MG63 (cell line): ENCODE data around the gene REP15. TPM values are rescaled to one million over a fixed set of nuclear protein-coding genes. Genes with fewer than 3 reads are reported as not detected.

Source experiments
- DNase-seq: peaks from one replicate; pipeline ENCODE4 v3.0.0-alpha.2; 2020
- H3K27me3 ChIP-seq: fragments of 250-450 bp; sonication (Bioruptor Pico); 2 replicates; pipeline ENCODE4 v1.5.1; 2020; ENCODE audit warnings: mild to moderate bottlenecking, moderate library complexity
- H3K36me3 ChIP-seq: fragments of 250-450 bp; sonication (Bioruptor Pico); 2 replicates; pipeline ENCODE4 v1.5.1; 2020; ENCODE audit warnings: mild to moderate bottlenecking, moderate library complexity
- H3K4me3 ChIP-seq: fragments of 250-450 bp; sonication (Bioruptor Pico); 2 replicates; pipeline ENCODE4 v1.5.1; 2020; ENCODE audit warnings: mild to moderate bottlenecking, moderate library complexity
- H3K9me3 ChIP-seq: fragments of 250-450 bp; sonication (Bioruptor Pico); 2 replicates; pipeline ENCODE4 v1.5.1; 2020; ENCODE audit warnings: mild to moderate bottlenecking, moderate library complexity
- total RNA-seq: library from RNA; depleted of rRNA; stranded (reverse); fragments of >200 nt; shearing (Covaris generic); gene quantifications from 2 replicates; pipeline ENCODE4 v1.2.3, GENCODE V29; 2014; ENCODE audit warnings: low replicate concordance

The REP15 gene
- total RNA-seq, 1 experiment from 2014 or later: 1.4 TPM

DNA sequence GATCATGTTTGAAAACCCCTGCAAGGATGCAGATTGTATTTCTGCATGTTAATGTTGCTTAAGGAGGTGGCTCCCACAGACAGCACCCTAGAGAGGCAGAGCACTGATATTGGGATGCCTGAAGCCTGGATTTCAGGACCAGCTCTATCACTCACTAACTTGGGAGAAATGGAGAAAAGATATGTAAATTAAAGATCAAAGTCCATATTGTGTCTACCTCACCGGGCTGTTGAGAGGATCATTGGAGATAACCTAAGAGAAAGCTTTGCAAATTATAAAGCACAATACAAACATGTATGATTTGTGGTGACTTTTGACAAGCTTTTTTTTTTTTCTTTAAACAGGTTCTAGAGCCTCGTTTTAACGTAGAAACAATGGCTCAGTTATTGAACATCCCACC lies 7.6 kb upstream of the REP15 start:
- no peak for DNase-seq
- H3K27me3 ChIP-seq: no peaks in the 10 kb centered on the region
- H3K9me3 ChIP-seq: no peaks in the 10 kb centered on the region
- H3K4me3 ChIP-seq: no peak overlapping the region
- H3K36me3 ChIP-seq: peaks cover 21% of the 10 kb centered on the region

DNA sequence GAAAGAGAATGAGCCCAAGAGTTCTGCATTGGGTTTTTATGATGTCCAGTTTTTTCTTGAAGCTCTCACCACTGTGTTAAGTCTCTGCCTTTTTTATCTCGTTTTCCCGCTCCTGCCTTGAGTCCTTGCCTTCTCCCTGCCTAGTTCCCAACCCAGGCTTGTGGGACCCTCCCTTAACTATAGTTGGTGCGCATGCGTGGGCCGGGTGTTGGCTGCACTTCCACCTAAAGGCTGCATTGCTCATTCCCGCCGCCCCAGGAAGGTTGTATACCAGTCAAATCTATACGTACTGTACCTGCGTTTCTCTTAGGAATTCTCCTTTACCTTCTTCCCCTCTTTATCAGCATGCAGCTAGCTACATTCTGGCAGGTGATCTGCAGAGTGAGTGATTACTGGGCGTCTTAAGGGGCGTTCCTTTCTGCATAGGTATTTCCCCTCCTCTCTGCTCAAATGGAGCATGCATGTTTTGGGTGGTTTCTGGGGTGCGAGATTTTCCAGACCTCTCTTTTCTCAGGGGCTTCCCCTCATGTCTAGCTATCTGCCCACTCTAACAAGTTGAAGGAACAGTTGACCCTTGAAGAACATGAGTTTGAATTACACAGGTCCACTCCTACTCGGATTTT lies 6.6 kb upstream of the REP15 start:
- Histone ChIP-seq H3K4me3 (no peak overlapping the region), H3K36me3 (peaks cover 27% of the 10 kb centered on the region), H3K27me3 (no peaks in the 10 kb centered on the region), H3K9me3 (no peaks in the 10 kb centered on the region)
- no peak for DNase-seq

DNA sequence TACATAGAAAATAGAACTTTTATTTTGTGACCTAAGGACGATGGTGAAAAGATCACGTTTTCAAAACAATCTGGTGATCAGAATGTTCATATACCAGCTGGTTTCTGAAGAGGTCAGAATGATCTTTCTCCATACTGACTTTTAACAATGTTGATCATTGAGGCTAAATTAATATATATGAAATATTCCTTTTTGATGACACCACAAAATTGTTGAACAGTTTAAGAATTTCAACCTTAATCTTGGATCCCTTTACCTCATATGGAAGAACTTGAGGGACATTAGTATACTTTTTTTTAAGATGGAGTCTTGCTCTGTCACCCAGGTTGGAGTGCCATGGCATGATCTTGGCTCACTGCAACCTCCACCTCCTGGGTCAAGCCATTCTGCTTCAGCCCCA lies 2.8 kb upstream of the REP15 start:
- no peaks in the 10 kb centered on the region for H3K9me3 ChIP-seq
- peaks cover 36% of the 10 kb centered on the region for H3K36me3 ChIP-seq
- DNase-seq: no peak
- H3K27me3 ChIP-seq: no peaks in the 10 kb centered on the region
- H3K4me3 ChIP-seq: no peak overlapping the region

DNA sequence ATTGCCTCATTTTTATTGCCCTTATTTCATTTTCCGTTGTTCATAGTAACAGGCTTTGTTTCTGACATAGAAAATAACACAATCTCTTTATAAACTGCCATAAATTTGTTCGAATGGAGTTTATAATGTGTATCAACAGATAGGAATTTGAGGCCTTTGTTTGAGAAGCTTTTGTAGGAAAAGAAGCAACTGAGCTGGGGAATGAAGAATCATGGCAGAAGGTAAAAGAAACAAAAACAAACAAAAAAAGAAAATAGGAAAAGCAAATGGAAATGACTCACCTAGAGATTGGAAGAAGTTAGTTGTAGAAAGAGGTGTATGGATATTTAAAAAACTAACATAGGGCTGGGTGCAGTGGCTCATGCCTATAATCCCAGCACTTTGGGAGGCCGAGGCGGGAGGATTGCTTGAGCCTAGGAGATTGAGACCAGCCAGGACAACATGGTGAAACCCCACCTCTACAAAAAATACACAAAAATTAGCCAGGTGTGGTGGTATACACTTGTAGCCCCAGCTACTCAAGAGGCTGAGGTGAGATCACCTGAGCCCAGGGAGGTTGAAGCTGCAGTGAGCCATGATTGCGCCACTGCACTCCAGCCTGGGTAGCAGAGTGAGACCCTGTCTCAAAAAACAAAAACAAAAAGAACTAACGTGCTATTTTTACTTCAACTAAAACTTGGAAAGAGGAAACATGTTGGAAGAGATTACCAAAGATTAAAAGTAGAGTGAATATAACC lies 523 bp upstream of the REP15 start:
- H3K36me3 ChIP-seq: peaks cover 36% of the 10 kb centered on the region
- no peak for DNase-seq

DNA sequence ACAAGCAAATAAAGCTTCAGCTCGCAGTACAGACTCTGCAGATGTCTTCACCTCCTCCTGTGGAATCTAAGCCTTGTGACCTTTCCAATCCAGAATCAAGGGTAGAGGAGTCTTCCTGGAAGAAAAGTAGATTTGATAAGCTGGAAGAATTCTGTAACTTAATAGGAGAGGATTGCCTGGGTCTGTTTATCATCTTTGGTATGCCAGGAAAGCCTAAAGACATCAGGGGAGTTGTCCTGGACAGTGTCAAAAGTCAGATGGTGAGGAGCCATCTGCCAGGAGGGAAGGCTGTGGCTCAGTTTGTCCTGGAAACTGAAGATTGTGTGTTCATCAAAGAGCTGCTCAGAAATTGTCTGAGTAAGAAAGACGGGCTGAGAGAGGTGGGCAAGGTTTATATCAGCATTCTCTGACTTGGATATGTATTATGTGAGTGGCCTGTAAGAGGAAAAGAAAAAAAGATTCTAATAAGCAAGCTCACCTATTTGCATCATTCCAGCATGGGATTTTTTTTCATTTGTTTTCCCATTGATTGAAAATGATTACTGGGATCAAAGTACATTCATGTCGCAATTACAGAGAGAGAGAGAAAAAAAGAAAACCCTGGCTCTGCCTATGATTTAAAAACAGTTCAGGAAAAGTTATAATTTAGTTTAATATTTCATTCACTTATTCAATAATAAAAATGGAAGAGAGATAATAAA lies 767 bp downstream of the REP15 start:
- no peak overlapping the region for H3K4me3 ChIP-seq
- peaks cover 28% of the 10 kb centered on the region for H3K36me3 ChIP-seq
- no peaks in the 10 kb centered on the region for H3K27me3 ChIP-seq

More for the DNA sequence above, 523 bp upstream of the REP15 start:
- H3K4me3 ChIP-seq: no peak overlapping the region
- no peaks in the 10 kb centered on the region for H3K27me3 ChIP-seq
- no peaks in the 10 kb centered on the region for H3K9me3 ChIP-seq

DNA sequence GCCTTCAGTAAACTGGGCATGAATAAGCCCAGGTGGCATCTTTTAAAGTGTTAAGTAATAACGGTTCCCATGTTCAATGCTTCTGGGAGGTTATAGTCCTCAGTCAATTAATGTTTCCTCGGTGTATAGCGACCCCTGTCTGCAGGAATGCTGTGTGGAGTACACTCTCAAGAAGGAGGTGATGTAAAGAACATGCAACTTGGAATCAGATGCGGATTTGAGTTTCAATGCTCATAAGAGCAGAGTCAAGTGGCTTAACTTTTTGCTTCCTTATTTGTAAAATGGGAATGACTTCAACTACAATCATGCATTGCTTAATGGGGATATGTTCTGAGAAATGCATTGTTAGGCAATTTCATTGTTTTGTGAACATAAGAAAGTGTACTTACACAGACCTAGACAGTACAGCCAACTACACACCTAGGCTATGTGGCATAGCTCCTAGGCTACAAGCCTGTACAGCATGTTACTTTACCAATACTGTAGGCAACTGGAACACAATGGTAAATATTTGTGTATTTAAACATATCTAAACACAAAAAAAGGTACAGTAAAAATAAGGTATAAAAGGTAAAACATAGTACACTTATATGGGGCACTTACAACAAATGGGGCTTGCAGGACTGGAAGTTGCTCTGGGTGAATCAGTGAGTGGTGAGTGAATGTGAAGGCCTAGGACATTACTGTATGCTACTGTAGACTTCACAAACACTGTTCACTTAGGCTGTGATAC lies 7.6 kb downstream of the REP15 start:
- DNase-seq: peak; percentile 75
- Histone ChIP-seq H3K4me3 (no peak overlapping the region), H3K27me3 (no peaks in the 10 kb centered on the region), H3K9me3 (no peaks in the 10 kb centered on the region), H3K36me3 (no peaks in the 10 kb centered on the region)

More for the DNA sequence above, 767 bp downstream of the REP15 start:
- no peak for DNase-seq
- H3K9me3 ChIP-seq: no peaks in the 10 kb centered on the region

DNA sequence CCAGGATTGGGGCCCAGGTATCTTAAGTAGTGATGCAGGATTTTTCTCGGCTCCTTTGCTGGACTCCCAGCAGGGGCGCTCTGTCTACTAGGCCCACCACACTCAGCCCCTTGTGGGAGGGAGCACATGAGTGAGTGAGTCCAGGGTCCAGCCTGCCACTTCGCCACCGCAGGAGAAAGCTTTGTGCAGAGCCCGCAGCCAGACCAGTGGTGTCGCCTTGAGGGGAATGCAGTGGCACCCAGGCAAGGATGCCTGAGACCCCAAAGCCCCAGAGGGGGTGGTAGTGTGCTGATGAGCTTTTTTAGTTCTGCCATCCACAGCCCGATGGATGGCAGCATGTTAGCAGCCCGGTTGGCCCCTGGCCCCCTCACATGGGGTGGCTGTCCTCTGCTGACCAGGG lies 9.0 kb downstream of the REP15 start:
- Histone ChIP-seq H3K36me3 (no peaks in the 10 kb centered on the region), H3K27me3 (no peaks in the 10 kb centered on the region), H3K4me3 (no peak overlapping the region), H3K9me3 (no peaks in the 10 kb centered on the region)
- DNase-seq: no peak

DNA sequence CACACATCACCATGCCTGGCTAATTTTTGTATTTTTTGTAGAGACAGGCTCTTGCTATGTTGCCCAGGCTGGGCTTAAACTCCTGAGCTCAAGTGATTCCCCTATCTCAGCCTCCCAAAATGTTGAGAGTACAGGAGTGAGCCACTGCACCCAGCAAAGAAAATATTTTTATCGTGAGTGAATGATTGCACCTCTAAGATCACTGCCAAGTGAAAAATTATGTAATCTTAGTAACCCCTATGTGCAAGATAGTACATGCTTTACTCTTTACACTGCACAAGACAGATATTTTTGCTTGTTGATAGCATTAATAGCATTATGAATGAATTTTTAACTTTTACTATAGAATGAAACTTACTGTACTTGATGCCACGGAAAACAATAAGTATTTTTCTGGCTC lies 11.0 kb downstream of the REP15 start:
- Histone ChIP-seq H3K4me3 (no peak overlapping the region), H3K36me3 (peaks cover 4% of the 10 kb centered on the region; the same call in 1 of the 2 replicates), H3K27me3 (no peaks in the 10 kb centered on the region), H3K9me3 (no peaks in the 10 kb centered on the region)
- no peak for DNase-seq

DNA sequence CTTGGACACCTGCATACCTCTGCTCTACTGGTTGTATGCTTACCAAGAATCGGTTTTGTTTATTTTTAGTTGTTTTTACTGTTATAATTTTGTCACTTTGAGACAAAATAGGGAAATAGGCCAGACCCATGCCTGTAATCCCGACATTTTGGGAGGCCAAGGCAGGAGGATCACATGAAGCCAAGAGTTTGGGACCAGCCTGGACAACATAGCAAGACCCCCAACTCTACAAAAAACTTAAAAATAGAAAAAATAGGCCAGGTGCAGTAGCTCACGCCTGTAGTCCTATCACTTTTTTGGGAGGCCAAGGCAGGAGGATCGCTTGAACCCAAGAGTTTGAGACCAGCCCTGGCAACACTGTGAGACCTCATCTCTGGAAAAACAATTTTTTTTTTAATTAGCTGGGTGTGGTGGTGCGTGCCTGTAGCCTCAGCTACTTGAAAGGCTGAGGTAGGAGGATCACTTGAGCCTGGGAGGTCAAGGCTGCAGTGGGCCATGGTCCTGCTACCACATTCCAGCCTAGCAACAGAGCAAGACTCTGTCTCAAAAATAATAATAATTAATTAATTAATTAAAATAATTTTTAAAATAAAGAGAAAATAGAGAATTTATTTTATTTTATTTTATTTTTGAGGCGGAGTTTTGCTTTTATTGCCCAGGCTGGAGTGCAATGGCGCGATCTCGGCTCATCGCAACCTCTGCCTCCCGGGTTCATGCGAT lies 13.1 kb downstream of the REP15 start:
- no peak for DNase-seq
- Histone ChIP-seq H3K27me3 (no peaks in the 10 kb centered on the region), H3K36me3 (peaks cover 13% of the 10 kb centered on the region), H3K9me3 (no peaks in the 10 kb centered on the region), H3K4me3 (peak overlapping the region; percentile 79)

DNA sequence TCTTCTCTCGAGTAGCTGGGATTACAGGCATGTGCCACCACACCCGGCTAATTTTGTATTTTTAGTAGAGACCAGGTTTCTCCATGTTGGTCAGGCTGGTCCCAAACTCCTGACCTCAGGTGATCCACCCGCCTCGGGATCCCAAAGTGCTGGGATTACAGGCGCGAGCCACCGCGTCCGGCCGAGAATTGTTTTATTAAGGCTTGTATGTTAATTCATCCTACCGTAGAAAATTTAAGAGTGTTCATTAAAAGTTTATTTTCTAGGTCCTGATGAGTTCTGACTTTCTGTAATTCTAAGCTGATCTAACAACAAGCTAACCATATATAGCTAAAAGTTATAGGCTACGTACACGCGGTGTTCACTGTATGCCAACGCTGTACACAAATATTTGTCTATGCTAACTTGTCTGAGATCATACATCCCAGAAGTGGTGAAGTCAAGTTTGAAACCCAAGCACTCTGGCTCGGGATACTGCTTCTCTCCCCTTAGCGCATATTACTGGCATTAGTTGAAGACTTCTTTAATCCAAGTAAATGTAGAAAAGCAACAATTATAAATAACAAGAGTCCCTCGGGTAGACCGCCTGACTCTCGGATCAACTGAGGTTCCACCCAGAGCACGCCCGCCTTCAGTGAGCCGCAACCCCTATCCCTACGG lies 13.8 kb downstream of the REP15 start:
- H3K36me3 ChIP-seq: peaks cover 17% of the 10 kb centered on the region
- H3K9me3 ChIP-seq: no peaks in the 10 kb centered on the region
- DNase-seq: no peak
- no peaks in the 10 kb centered on the region for H3K27me3 ChIP-seq
- peak overlapping the region; percentile 79 for H3K4me3 ChIP-seq

DNA sequence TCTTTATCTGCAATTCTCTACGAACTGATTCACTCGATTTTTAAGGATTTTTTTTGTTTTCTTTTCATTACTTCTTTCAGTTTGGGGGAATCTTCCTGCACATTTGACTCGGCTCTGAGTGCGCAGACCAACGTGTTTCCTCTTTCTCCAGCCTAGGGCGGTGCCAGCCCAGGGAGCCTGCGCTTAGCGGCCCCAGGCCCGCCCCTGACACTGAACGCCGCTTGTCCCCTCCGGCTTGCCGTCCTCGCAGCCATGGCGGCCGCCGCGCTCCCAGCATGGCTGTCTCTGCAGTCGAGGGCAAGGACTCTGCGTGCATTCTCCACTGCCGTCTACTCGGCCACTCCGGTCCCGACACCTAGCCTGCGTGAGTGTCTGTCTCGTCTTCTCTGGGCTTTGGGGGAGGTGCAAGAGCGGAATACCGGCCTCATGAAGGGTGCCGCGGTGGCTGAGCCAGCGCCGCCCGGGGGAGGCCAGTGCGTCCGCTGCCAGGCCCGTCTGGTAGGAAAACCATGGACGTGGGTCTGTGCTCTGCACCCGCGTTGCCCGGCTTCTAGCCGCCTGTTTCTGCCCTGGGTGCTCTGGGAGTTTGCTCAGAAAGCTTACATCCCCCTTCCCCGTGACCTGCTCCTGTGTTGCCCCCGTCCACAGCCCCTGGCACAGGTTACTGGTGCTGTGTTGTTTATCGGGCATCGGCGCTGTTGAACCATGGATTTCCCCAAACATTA lies 14.5 kb downstream of the REP15 start, which contains the start of gene MRPS35:
TSS of gene MRPS35 (plus strand) at position 241 of the 725 bp plus-strand sequence. CDS start at position 253, 12 bp downstream.
- no peaks in the 10 kb centered on the region for H3K9me3 ChIP-seq
- H3K27me3 ChIP-seq: no peaks in the 10 kb centered on the region
- peak; percentile 97 for DNase-seq
- H3K4me3 ChIP-seq: peak within 1 kb of the TSS; percentile 79
- H3K36me3 ChIP-seq: peaks cover 22% of the 10 kb centered on the region

DNA sequence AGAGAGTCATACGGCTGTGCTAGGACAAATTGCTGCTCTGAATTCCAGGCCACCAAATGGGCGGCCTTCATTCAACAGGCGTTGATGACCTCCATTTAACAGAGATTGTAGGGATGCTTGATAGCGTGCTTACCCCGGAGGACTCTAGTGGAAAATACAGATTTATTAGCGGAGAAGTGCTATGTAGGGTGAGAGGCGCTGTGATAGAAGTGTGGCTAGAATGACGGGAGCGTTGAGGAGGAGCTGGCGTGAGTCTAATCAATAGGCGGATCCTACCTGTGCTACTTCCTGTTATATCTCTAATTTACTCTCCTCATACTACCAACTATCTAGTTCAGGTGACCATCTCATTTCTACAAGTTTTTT lies 15.1 kb downstream of the REP15 start:
- no peaks in the 10 kb centered on the region for H3K9me3 ChIP-seq
- peak; percentile 15 for DNase-seq
- H3K4me3 ChIP-seq: peak overlapping the region; percentile 79
- peaks cover 27% of the 10 kb centered on the region for H3K36me3 ChIP-seq
- no peaks in the 10 kb centered on the region for H3K27me3 ChIP-seq

DNA sequence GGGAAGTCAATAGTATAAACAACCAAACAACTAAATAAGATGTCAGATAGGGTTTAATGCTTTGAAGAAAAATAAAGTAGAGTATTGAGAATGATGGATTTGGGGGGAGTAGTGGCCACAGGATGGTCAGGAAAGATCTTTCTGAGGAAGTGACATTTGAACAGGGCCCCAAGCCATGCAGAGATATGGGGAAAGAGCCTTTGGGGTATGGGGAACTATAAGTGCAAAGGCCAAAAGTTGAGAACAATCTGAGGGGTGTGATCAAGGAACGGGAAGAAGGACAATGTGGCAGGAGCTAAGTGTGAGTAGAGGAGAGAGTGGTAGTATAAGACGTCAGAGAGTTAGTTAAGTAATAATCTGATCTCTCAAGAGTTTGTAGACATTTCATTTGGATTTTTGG lies 15.7 kb downstream of the REP15 start:
- Histone ChIP-seq H3K4me3 (no peak overlapping the region), H3K27me3 (no peaks in the 10 kb centered on the region), H3K36me3 (peaks cover 34% of the 10 kb centered on the region), H3K9me3 (no peaks in the 10 kb centered on the region)
- DNase-seq: no peak

DNA sequence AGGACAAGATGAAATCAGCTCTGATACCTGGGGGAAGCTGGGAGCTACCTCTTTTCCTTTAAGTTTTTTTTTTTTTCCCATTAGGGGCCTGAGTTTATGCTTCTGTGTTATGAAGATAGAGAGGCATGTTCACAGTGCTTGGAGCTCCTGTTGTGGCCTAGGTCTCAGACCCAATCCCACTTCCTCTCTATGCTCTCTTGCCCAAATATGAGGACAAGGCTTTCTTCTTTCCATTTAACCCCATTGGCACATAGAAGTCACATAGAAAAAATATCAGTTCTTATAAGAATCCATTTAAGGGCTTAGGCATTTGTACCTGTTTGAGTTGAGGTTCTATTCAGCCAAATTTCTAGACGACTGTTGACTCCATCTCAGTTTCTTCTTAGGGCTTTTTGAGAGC lies 27.0 kb downstream of the REP15 start:
- peaks cover 60% of the 10 kb centered on the region for H3K36me3 ChIP-seq
- DNase-seq: no peak
- no peak overlapping the region for H3K4me3 ChIP-seq
- no peaks in the 10 kb centered on the region for H3K9me3 ChIP-seq
- no peaks in the 10 kb centered on the region for H3K27me3 ChIP-seq

DNA sequence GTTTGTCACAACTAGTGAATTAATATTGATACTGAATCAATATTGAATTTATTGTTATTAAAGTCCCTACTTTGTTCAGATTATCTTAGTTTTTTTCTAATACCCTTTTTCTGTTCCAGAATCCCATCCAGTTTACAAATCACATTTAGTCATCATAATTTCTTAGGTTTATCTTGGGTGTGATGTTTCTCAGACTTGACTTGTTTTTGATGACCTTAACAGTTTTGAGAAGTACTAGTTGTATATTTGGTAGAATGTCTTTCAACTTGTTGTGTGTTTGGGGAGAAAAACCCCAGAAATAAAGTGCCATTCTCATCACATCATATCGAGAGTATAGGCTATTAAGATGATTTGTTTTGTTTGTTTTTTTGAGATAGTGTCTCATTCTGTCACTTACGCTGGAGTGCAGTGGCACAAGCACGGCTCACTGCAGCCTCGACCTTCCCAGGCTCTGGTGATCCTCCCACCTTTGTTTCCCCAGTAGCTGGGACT lies 33.9 kb downstream of the REP15 start:
- no peak for DNase-seq
- H3K36me3 ChIP-seq: peaks cover 59% of the 10 kb centered on the region
- H3K4me3 ChIP-seq: no peak overlapping the region
- no peaks in the 10 kb centered on the region for H3K9me3 ChIP-seq
- H3K27me3 ChIP-seq: no peaks in the 10 kb centered on the region
